WTC11 (cell line): Measurements from ENCODE around the gene SMOC2. TPM values are rescaled to one million over a fixed set of nuclear protein-coding genes. Genes with fewer than 3 reads are reported as not detected.

Source experiments
- ATAC-seq: fragments of 200-7000 bp; cut with Tn5 transposase; 2 replicates; pipeline ENCODE4 v1.10.0; 2021; ENCODE audit warnings: mild to moderate bottlenecking, moderate library complexity
- CTCF ChIA-PET: fragments of 300-600 bp; sonication (Branson Sonifier 250); formaldehyde crosslinking; loops from one replicate; lab custom pipeline; 2021; ENCODE audit warnings: antibody characterized with exemption; lab: Charles Lee
- POLR2A ChIA-PET: fragments of 350-600 bp; sonication (Branson Sonifier 250); formaldehyde crosslinking; loops from one replicate; lab custom pipeline; 2021; ENCODE audit warnings: antibody characterized with exemption; lab: Charles Lee
- DNase-seq: peaks from one replicate; pipeline ENCODE4 v3.0.0; 2021; ENCODE audit warnings: low spot score
- H3K27ac Mint-ChIP-seq: 2 replicates; pipeline ENCODE4 v1.8.0; 2021; ENCODE audit warnings: mixed read lengths
- H3K27me3 Mint-ChIP-seq: 2 replicates; pipeline ENCODE4 v1.8.0; 2021; ENCODE audit warnings: low read depth, mild to moderate bottlenecking, moderate library complexity, mixed read lengths
- H3K36me3 Mint-ChIP-seq: 2 replicates; pipeline ENCODE4 v1.8.0; 2021; ENCODE audit warnings: mixed read lengths
- H3K4me1 Mint-ChIP-seq: 2 replicates; pipeline ENCODE4 v1.8.0; 2022; ENCODE audit warnings: mixed read lengths
- H3K4me3 Mint-ChIP-seq: 2 replicates; pipeline ENCODE4 v1.8.0; 2021; ENCODE audit warnings: mild to moderate bottlenecking, moderate library complexity, mixed read lengths
- H3K9me3 Mint-ChIP-seq: 2 replicates; pipeline ENCODE4 v1.8.0; 2021; ENCODE audit warnings: mixed read lengths
- CBFB ChIP-seq: sonication (generic); formaldehyde crosslinking; IDR thresholded peaks from 2 replicates; pipeline ENCODE4 v1.8.1; 2022; ENCODE audit warnings: mild to moderate bottlenecking, low read depth, missing genetic modification reagents
- E2F4 ChIP-seq: sonication (generic); formaldehyde crosslinking; IDR thresholded peaks from 2 replicates; pipeline ENCODE4 v1.8.1; 2022; ENCODE audit warnings: low read depth, mild to moderate bottlenecking, moderate library complexity, missing genetic modification reagents, borderline replicate concordance
- ELF4 ChIP-seq: sonication (generic); formaldehyde crosslinking; IDR thresholded peaks from 2 replicates; pipeline ENCODE4 v1.8.1; 2022; ENCODE audit warnings: low read depth, mild to moderate bottlenecking, moderate library complexity, missing genetic modification reagents
- HMGA2 ChIP-seq: fragments of 250-450 bp; sonication (Bioruptor Pico); IDR thresholded peaks from 2 replicates; pipeline ENCODE4 v1.4.0; 2021; ENCODE audit warnings: mild to moderate bottlenecking, moderate library complexity
- NFE2L1 ChIP-seq: sonication (generic); formaldehyde crosslinking; IDR thresholded peaks from 2 replicates; pipeline ENCODE4 v1.8.1; 2023; ENCODE audit warnings: missing genetic modification reagents
- PREB ChIP-seq: sonication (generic); formaldehyde crosslinking; IDR thresholded peaks from 2 replicates; pipeline ENCODE4 v1.8.1; 2022; ENCODE audit warnings: mild to moderate bottlenecking, missing genetic modification reagents, moderate library complexity, borderline replicate concordance
- TCF7 ChIP-seq: sonication (generic); formaldehyde crosslinking; IDR thresholded peaks from 2 replicates; pipeline ENCODE4 v1.8.0; 2022; ENCODE audit warnings: mild to moderate bottlenecking, low read depth, missing genetic modification reagents, moderate library complexity
- TEAD1 ChIP-seq: sonication (generic); formaldehyde crosslinking; IDR thresholded peaks from 2 replicates; pipeline ENCODE4 v1.8.0; 2022; ENCODE audit warnings: mild to moderate bottlenecking, missing genetic modification reagents
- TP53 ChIP-seq: sonication (generic); formaldehyde crosslinking; IDR thresholded peaks from 2 replicates; pipeline ENCODE4 v1.8.1; 2023; ENCODE audit warnings: mild to moderate bottlenecking, missing genetic modification reagents
- ZNF263 ChIP-seq: sonication (generic); formaldehyde crosslinking; IDR thresholded peaks from 2 replicates; pipeline ENCODE4 v1.8.1; 2022; ENCODE audit warnings: low read depth, mild to moderate bottlenecking, moderate library complexity, missing genetic modification reagents
- ZNF423 ChIP-seq: fragments of 250-450 bp; sonication (Bioruptor Pico); IDR thresholded peaks from 2 replicates; pipeline ENCODE4 v2.1.2; 2022; ENCODE audit warnings: mild to moderate bottlenecking, moderate library complexity
- ZNF425 ChIP-seq: fragments of 250-450 bp; sonication (Bioruptor Pico); conservative IDR thresholded peaks from 2 replicates; pipeline ENCODE4 v1.9.0; 2021; ENCODE audit warnings: mild to moderate bottlenecking
- total RNA-seq: library from RNA; stranded (reverse); gene quantifications from 3 replicates; pipeline ENCODE4 v1.2.3, GENCODE V29; 2021
- TF ChIP-seq, protein P1 (sequence below): sonication (generic); formaldehyde crosslinking; IDR thresholded peaks from 2 replicates; pipeline ENCODE4 v1.8.1; 2022; ENCODE audit warnings: low read depth, missing genetic modification reagents, borderline replicate concordance
- TF ChIP-seq, protein P2 (sequence below): sonication (generic); formaldehyde crosslinking; IDR thresholded peaks from 2 replicates; pipeline ENCODE4 v1.8.1; 2023; ENCODE audit warnings: mild to moderate bottlenecking, missing genetic modification reagents, moderate library complexity
- TF ChIP-seq, protein P3 (sequence below): sonication (generic); formaldehyde crosslinking; IDR thresholded peaks from 2 replicates; pipeline ENCODE4 v1.8.1; 2022; ENCODE audit warnings: mild to moderate bottlenecking, moderate library complexity, missing genetic modification reagents
- TF ChIP-seq, protein P4 (sequence below): fragments of 250-450 bp; sonication (Bioruptor Pico); IDR thresholded peaks from 2 replicates; pipeline ENCODE4 v1.9.0; 2021; ENCODE audit warnings: mild to moderate bottlenecking
- TF ChIP-seq, protein P5 (sequence below): sonication (generic); formaldehyde crosslinking; IDR thresholded peaks from 2 replicates; pipeline ENCODE4 v1.8.0; 2022; ENCODE audit warnings: mild to moderate bottlenecking, missing genetic modification reagents
- TF ChIP-seq, protein P6 (sequence below): sonication (generic); formaldehyde crosslinking; IDR thresholded peaks from 2 replicates; pipeline ENCODE4 v1.8.0; 2022; ENCODE audit warnings: mild to moderate bottlenecking, missing genetic modification reagents
- TF ChIP-seq, protein P7 (sequence below): fragments of 200-600 bp; IDR thresholded peaks from 2 replicates; pipeline ENCODE4 v1.8.0; 2022; ENCODE audit warnings: antibody characterized with exemption

The SMOC2 gene
- total RNA-seq, 1 experiment from 2014 or later = 3.9 TPM

DNA sequence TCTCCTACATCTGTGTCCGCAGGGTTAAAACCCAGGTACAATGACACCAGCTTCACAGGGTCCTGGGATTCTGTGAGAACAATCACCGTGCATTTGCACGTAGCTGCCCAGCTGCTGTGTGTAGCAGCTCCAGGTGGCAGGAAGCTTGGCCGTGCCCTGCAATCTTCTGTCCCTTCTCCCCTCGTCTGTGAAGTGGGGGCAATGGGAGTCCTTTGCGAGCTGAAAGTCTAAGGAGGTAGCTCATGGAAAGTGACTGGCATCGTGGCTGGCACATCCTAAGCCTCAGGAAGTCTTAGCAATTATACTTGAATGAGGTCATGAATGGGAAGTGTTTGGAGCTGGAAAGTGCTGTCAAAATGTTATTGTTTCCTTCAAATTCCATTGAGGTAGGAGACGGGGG lies 137.1 kb downstream of the SMOC2 start:
- Mint-ChIP-seq H3K4me1 (peaks cover 12% of the 10 kb centered on the region), H3K27me3 (no peaks in the 10 kb centered on the region), H3K36me3 (no peaks in the 10 kb centered on the region), H3K27ac (no peak overlapping the region), H3K9me3 (no peaks in the 10 kb centered on the region), H3K4me3 (no peak overlapping the region)
- ChIA-PET CTCF (interaction anchor here (1.4 kb wide), 1 partner anchor 14 kb away, joined by 4 read pairs; no protein-coding TSS in a partner anchor), POLR2A (no interaction called here)
- TF ChIP-seq PREB (CRISPR knock-in tag) = no peak
- TF ChIP-seq TCF7 = no peak
- no peak for TF ChIP-seq ZNF423 (CRISPR knock-in tag)
- TF ChIP-seq HMGA2 (CRISPR knock-in tag) = no peak
- no peak for TF ChIP-seq ZNF263 (CRISPR knock-in tag)
- TF ChIP-seq, protein P1, sequence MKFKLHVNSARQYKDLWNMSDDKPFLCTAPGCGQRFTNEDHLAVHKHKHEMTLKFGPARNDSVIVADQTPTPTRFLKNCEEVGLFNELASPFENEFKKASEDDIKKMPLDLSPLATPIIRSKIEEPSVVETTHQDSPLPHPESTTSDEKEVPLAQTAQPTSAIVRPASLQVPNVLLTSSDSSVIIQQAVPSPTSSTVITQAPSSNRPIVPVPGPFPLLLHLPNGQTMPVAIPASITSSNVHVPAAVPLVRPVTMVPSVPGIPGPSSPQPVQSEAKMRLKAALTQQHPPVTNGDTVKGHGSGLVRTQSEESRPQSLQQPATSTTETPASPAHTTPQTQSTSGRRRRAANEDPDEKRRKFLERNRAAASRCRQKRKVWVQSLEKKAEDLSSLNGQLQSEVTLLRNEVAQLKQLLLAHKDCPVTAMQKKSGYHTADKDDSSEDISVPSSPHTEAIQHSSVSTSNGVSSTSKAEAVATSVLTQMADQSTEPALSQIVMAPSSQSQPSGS (CRISPR knock-in tag) = no peak
- TF ChIP-seq, protein P2, sequence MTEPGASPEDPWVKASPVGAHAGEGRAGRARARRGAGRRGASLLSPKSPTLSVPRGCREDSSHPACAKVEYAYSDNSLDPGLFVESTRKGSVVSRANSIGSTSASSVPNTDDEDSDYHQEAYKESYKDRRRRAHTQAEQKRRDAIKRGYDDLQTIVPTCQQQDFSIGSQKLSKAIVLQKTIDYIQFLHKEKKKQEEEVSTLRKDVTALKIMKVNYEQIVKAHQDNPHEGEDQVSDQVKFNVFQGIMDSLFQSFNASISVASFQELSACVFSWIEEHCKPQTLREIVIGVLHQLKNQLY (CRISPR knock-in tag) = no peak
- no peak for TF ChIP-seq TEAD1 (CRISPR knock-in tag)
- no peak for TF ChIP-seq CBFB (CRISPR knock-in tag)
- no peak for DNase-seq
- ATAC-seq = no peak

DNA sequence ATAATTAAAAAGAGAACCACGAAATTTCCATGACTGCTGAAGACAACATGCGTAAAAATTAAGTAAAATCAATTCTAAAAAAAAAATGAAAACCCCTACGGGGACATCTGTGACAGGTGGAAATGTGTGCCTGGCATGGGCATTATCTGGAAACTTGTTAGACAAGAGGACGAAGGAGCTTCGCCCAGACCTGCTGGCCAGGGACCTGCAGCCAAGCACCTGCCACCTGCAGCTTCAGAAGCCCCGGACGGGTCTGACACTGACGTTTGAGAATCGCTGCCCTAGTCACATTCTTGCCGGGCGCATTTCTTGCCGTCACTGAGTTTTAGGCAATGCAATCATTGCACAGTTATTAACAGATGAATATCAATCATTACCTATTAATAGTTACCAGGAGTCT lies 140.3 kb downstream of the SMOC2 start:
- no peak overlapping the region for H3K4me3 Mint-ChIP-seq
- H3K9me3 Mint-ChIP-seq = no peaks in the 10 kb centered on the region
- DNase-seq (no peak), ATAC-seq (no peak)
- H3K4me1 Mint-ChIP-seq = peaks cover 8% of the 10 kb centered on the region; the same call in 1 of the 2 replicates
- H3K27ac Mint-ChIP-seq = no peak overlapping the region
- H3K27me3 Mint-ChIP-seq = no peaks in the 10 kb centered on the region
- ChIA-PET POLR2A (no interaction called here), CTCF (no interaction called here)
- H3K36me3 Mint-ChIP-seq = no peaks in the 10 kb centered on the region
- TF ChIP-seq ELF4 (CRISPR knock-in tag) = no peak
- no peak for TF ChIP-seq ZNF425
- TF ChIP-seq E2F4 (CRISPR knock-in tag) = no peak
- TF ChIP-seq, protein P3, sequence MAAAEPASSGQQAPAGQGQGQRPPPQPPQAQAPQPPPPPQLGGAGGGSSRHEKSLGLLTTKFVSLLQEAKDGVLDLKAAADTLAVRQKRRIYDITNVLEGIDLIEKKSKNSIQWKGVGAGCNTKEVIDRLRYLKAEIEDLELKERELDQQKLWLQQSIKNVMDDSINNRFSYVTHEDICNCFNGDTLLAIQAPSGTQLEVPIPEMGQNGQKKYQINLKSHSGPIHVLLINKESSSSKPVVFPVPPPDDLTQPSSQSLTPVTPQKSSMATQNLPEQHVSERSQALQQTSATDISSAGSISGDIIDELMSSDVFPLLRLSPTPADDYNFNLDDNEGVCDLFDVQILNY (CRISPR knock-in tag) = no peak
- TF ChIP-seq, protein P4, sequence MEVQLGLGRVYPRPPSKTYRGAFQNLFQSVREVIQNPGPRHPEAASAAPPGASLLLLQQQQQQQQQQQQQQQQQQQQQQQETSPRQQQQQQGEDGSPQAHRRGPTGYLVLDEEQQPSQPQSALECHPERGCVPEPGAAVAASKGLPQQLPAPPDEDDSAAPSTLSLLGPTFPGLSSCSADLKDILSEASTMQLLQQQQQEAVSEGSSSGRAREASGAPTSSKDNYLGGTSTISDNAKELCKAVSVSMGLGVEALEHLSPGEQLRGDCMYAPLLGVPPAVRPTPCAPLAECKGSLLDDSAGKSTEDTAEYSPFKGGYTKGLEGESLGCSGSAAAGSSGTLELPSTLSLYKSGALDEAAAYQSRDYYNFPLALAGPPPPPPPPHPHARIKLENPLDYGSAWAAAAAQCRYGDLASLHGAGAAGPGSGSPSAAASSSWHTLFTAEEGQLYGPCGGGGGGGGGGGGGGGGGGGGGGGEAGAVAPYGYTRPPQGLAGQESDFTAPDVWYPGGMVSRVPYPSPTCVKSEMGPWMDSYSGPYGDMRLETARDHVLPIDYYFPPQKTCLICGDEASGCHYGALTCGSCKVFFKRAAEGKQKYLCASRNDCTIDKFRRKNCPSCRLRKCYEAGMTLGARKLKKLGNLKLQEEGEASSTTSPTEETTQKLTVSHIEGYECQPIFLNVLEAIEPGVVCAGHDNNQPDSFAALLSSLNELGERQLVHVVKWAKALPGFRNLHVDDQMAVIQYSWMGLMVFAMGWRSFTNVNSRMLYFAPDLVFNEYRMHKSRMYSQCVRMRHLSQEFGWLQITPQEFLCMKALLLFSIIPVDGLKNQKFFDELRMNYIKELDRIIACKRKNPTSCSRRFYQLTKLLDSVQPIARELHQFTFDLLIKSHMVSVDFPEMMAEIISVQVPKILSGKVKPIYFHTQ (CRISPR knock-in tag) = no peak
- no peak for TF ChIP-seq NFE2L1 (CRISPR knock-in tag)
- TF ChIP-seq, protein P5, sequence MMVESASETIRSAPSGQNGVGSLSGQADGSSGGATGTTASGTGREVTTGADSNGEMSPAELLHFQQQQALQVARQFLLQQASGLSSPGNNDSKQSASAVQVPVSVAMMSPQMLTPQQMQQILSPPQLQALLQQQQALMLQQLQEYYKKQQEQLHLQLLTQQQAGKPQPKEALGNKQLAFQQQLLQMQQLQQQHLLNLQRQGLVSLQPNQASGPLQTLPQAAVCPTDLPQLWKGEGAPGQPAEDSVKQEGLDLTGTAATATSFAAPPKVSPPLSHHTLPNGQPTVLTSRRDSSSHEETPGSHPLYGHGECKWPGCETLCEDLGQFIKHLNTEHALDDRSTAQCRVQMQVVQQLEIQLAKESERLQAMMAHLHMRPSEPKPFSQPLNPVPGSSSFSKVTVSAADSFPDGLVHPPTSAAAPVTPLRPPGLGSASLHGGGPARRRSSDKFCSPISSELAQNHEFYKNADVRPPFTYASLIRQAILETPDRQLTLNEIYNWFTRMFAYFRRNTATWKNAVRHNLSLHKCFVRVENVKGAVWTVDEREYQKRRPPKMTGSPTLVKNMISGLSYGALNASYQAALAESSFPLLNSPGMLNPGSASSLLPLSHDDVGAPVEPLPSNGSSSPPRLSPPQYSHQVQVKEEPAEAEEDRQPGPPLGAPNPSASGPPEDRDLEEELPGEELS (CRISPR knock-in tag) = no peak
- TF ChIP-seq, protein P6, sequence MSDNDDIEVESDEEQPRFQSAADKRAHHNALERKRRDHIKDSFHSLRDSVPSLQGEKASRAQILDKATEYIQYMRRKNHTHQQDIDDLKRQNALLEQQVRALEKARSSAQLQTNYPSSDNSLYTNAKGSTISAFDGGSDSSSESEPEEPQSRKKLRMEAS (CRISPR knock-in tag) = no peak
- TF ChIP-seq, protein P7, sequence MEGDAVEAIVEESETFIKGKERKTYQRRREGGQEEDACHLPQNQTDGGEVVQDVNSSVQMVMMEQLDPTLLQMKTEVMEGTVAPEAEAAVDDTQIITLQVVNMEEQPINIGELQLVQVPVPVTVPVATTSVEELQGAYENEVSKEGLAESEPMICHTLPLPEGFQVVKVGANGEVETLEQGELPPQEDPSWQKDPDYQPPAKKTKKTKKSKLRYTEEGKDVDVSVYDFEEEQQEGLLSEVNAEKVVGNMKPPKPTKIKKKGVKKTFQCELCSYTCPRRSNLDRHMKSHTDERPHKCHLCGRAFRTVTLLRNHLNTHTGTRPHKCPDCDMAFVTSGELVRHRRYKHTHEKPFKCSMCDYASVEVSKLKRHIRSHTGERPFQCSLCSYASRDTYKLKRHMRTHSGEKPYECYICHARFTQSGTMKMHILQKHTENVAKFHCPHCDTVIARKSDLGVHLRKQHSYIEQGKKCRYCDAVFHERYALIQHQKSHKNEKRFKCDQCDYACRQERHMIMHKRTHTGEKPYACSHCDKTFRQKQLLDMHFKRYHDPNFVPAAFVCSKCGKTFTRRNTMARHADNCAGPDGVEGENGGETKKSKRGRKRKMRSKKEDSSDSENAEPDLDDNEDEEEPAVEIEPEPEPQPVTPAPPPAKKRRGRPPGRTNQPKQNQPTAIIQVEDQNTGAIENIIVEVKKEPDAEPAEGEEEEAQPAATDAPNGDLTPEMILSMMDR = no peak
- no peak for TF ChIP-seq TP53
